Esophagus mucosa (tissue), 1 donor: ENCODE results near the gene LBR. TPM values are rescaled to one million over a fixed set of nuclear protein-coding genes. Genes with fewer than 3 reads are reported as not detected.
"Not testable (repeated sequence)": the region's sequence is repeated elsewhere in the genome, so short reads cannot be mapped to it uniquely, and the experiment has no call there.

ENCODE experiments used
- ATAC-seq: fragments of 200-7000 bp; cut with Tn5 transposase; one replicate; pipeline ENCODE4 v1.9.1; 2020
- total RNA-seq: library from RNA; stranded (reverse); gene quantifications from one replicate; pipeline ENCODE4 v1.2.4, GENCODE V29; 2023
- donor health status: DM: yes; HTN: yes; CAD: no.

Gene LBR
- 52.6 TPM for total RNA-seq

DNA sequence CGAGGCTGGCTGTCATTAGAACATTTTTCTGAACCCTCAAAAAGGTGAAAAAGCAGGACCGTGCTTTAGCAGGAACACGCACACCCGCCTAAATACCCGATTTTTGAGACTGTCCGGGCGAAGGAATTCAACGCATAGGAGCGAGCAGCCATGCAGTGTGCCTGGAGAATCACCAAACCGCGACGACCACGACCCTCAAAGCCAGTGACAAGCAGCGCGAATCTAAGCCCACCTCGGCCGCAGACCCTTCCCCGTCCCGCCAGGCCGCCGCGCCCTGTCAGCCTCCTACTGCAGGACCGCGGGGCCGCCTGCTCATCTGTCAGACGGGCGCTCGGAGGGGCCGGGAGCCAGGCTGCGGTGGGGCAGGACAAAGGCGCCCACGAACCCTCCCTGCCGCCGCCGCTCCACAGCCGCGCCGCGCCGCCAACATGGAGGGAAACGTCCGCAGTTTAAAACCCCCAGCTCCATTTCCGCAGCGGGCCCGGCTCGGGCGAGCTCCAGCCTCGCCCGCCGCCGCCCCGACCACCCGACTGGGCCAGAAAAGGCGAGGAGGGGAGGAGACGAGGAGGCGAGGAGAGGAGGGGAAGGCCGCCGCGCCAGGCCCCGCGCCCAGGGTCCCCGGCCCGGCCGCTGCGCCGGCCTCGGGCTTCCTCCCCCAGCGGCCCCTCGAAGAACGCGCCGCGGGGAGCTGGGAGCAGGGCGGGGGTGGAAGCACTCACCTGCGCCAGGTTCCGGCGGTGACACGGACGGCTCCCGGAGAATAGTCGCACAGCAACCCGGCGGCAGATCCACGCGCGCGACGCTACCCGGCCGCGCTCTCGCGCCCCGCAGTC lies at the start of gene LBR:
LBR (minus strand) TSS at position 804 of the 833 bp plus-strand sequence. CDS start 3,963 bp downstream, outside the sequence.
- peak; percentile 22 for ATAC-seq

DNA sequence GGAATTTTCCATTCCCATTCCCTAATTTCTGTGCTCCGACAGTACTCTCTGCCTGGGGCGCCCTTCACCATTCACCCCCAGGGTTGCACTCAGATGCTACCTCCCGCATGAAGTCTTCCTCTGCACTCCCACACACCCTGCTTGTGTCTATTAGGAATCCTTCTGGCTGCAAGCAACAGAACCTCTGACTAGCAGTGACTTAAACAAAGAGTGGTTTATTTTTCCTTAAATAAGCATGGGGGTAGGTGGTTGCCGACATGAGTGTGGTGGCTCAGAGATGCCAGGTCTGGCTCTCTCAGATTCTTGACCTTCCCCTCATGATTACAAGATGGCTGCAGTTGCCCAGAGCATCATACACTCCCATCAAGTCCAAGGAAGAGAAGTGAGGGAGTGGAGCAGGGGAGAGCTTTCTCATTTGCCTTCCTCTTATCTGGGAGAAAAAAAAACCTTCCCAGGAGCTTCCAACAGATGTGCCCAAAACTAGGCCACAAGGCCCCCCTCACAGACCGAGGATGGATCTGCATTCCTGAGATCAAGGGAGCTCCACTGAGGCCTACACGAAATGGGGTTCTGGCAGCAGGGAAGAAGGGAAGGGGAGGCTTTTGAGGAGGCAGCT lies 49.6 kb upstream of the LBR start:
- ATAC-seq, result no peak

- no peak for ATAC-seq
Observed at GRCh38 chr1:225476538-225476988, 48.7 kb upstream of the LBR start.

GRCh38 chr1:225476100-225476511 lies 48.3 kb upstream of the LBR start:
- ATAC-seq, result no peak

DNA sequence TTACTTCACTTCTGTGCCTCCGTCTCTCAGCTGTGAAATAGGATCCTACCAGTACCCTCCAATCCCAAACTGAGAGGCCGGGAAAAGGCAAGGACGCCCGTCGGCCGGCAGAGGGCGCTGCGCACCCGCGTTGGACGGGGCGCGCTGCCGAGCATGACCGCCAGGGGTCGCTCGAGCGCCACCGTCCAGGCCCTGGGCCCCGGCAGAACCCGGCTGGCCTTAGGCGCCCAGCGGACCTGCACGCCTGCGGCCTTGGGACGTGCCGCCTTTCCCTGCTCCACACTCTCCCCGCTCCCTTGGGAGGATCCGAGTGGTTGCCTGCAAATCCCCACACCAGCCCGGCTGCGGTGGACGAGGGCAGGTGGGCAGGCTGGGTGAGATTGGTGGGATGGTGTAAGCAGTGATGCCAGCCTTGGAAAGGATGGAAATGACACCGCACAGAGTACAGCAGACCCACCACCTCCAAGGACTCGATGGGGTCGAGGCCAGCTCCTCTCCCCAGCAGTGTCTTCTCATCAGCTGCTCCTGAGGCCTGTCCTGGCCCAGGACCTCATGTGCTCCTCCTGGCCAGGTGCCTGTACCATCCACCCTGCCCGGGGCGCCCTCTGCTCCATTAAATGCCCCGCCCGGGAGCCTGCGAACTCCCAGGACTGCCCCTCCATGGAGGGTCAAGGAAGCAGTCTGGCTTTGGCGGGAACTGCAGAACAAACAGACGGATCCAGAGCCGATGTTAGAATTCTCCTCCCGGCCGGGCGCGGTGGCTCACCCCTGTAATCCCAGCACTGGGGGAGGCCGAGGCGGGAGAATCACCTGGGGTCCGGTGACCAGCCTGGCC lies 47.4 kb upstream of the LBR start:
- ATAC-seq, result peak; percentile 92

GRCh38 chr1:225474439-225474985 lies 46.7 kb upstream of the LBR start:
- peak; percentile 4 for ATAC-seq

GRCh38 chr1:225473676-225474438 lies 46.0 kb upstream of the LBR start:
- ATAC-seq, result not testable (repeated sequence)

DNA sequence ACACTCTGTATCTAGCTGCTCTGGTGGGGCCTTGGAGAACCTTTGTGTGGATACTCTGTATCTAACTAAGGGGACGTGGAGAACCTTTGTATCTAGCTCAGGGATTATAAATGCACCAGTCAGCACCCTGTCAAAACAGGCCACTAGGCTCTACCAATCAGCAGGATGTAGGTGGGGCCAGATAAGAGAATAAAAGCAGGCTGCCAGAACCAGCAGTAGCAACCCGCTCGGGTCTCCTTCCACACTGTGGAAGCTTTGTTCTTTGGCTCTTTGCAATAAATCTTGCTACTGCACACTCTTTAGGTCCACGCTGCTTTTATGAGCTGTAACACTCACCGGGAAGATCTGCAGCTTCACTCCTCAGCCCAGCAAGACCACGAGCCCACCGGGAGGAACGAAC lies 45.4 kb upstream of the LBR start:
- ATAC-seq, result not testable (repeated sequence)

DNA sequence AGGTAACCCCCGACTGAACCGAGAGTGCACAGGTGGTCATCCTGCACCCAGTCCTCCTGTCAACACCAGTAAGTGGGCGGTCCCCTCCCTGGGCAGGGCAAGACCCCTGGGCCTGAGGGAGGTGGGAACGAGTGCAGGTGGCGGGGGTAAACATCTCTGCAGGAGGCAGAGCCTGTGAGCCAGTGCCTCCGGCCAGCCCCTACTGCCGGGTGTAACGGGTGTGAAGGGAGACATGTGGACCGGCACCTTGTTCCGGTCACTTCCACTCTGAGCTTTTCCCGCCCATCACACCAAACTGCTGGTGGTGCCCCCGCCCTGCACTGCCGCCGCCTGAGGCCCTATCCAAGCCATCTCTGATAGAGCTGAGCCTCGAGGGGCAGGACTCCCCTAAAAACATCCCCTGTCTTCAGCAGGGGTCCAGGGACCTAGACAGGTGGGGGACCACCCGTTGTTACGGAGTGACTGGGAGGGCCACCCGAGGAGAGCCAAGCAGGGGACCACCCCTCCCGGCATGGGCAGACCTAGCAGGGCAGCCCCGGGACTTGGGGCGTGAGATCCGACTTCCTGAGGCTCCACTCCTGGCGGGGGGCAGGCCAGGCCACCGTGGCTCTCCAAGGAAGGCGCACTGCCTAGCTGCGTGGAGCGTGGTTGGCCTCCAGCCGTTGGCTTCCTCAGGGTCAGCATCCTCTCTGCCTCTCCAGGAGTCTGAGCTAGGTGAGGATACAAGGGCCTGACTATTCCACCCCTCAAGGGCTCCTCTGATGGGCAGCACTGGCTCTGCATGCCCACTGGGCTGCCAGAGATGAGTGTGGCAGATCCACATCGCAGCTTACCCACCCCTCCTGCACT lies 43.8 kb upstream of the LBR start:
- ATAC-seq, result no peak

GRCh38 chr1:225471109-225471452 lies 43.2 kb upstream of the LBR start:
- ATAC-seq, result no peak

GRCh38 chr1:225470211-225471108 lies 42.6 kb upstream of the LBR start:
- no peak for ATAC-seq

DNA sequence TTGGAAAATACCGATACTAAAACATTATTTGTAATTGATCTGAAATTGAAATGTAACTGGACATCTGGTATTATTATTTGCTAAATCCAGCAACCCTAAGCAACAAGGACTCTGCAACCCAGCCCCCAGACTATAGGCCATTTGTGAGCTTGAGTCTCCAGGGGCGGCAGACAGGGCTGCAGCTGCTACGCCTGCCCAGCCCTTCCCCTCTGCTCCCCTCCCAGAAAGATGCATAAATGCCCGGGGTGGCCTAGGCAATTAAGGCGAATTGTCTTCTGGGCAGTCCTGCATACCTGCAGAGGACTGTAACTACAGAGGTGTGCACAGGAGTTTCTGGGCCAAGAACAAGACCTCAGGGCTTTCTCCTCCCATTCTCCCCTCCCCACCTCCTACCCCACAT lies 41.2 kb upstream of the LBR start:
- no peak for ATAC-seq

- no peak for ATAC-seq
Observed at GRCh38 chr1:225468270-225469020, 40.6 kb upstream of the LBR start.

DNA sequence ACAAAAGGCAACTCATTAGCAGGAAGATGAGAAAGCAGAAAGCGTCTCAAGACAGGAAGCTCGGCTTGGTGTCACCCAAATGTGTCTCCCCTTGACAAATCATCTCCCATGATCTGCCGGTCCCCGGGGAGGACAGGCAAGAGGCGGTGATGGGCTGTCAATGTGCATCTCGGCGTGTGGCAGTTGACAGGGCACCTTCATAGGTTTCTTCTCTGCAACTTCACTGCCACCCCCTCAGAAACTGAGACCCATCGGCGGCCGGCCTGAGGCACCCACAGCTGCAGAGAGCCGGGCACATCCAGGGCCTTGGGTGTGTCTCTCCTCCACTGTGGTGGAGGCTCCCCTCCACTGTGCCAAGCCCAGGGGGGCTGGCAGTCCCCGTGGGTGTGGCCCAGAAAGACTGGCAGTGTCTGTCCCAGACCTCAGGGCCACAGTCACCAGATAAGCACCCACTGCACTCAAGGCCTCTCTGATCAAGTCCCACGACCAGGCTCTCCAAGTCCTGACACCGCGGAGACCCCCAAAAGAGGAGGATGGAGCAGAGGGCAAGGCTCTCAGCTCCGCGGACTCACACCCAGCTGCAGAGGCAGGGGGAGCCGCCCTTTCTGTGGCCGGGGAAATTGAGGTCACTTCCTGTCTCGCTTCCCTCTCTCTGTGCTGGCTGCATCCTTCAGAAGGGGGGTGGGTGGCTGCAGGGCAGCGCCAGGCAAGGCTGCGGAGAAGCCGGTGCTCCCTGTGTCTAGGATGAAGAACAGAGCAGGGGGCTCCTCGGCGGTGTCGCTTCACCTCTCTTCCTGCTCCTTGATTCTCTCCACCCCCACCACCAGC lies 39.6 kb upstream of the LBR start:
- peak; percentile 34 for ATAC-seq

- no peak for ATAC-seq
Observed at GRCh38 chr1:225466848-225467192, 39.0 kb upstream of the LBR start.

DNA sequence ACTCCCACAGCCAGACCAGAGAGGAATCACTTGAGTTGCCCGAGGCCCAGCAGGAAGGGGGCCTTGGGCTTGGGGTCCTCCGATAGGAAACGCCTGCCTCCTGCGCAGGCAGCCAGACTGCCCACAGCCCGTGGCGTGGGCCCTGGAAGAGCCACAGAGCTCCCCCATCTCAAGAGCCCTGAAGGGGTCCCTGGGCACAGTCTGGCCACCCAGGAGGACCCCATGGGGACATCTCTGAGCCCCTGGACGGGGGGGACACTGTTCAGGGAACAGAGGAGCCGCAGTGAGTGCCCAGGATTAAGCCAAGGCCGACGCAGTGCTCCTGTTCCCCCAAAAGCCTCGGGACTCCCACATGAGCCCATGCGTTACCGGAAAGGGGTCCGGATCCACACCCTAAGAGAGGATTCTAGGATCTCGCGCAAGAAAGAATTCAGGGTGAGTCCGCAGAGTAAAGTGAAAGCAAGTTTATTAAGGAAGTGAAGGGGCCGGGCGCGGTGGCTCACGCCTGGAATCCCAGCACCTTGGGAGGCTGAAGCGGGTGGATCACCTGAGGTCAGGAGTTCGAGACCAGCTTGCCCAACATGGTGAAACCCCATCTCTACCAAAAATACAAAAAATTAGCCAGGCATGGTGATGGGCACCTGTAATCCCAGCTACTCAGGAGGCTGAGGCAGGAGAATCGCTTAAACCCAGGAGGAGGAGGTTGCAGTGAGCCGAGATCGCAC lies 38.1 kb upstream of the LBR start:
- no peak for ATAC-seq
